ENCODE data around the gene KLHL17. TPM values are rescaled to one million over a fixed set of nuclear protein-coding genes. Genes with fewer than 3 reads are reported as not detected.
A peak's percentile ranks its signal among the peaks of the same experiment; 100 is the strongest.

KLHL17 gene
- total and polyA plus RNA-seq, 11 donors, result 1.6 to 6.8 (median 4.7) TPM

GRCh38 chr1:958823-959730 is 1.3 kb upstream of the KLHL17 start, which contains the start of gene NOC2L:
Gene NOC2L (minus strand): TSS chr1:959256. CDS start chr1:959240, 16 bp downstream.
- Histone ChIP-seq H3K9me3 (no peaks in the 10 kb centered on the region), H3K4me1 (peaks cover 0 to 34% (median 22%) of the 10 kb centered on the region in 12 donors), H3K36me3 (peaks cover 0 to 41% (median 29%) of the 10 kb centered on the region in 9 donors), H3K4me3 (peak within 1 kb of the TSS; percentile 83 to 100 (median 95)), H3K27ac (peak within 1 kb of the TSS in 9 of 12 donors; percentile 41 to 80 (median 65)), H3K27me3 (no peaks in the 10 kb centered on the region)
- intact Hi-C loops (cut with DNase I), result loop anchor here in 2 of 10 donors (5.0 to 10.0 kb wide), 2 partner anchors 52 to 54 kb away; no protein-coding TSS in a partner anchor
- TF ChIP-seq POLR2A (IDR thresholded peaks at IDR 0.05) (peak in 1 of 2 donors; percentile 54), CTCF (IDR thresholded peaks at IDR 0.05) (no peak)
- 7 to 11% (median 8%) methylated on average over 47 to 101 of the region's 101 CpGs for WGBS, 4 donors
- peak; percentile 93 to 97 (median 94) for DNase-seq
- ATAC-seq, result peak; percentile 76 to 95 (median 94)

GRCh38 chr1:959731-960362 is 537 bp upstream of the KLHL17 start:
- DNase-seq (no peak), ATAC-seq (peak in 2 of 4 donors; percentile 1 to 17)
- no peaks in the 10 kb centered on the region for H3K27me3 ChIP-seq
- H3K4me3 ChIP-seq, result peak overlapping the region; percentile 57 to 100 (median 92)
- no peaks in the 10 kb centered on the region for H3K9me3 ChIP-seq
- intact Hi-C loops (cut with DNase I), result loop anchor here in 3 of 10 donors (5.0 to 10.0 kb wide), 2 partner anchors 53 to 55 kb away; no protein-coding TSS in a partner anchor
- H3K36me3 ChIP-seq, result peaks cover 0 to 34% (median 21%) of the 10 kb centered on the region in 9 donors
- 19 to 32% (median 27%) methylated on average over 34 to 57 of the region's 57 CpGs for WGBS, 4 donors
- TF ChIP-seq CTCF (IDR thresholded peaks at IDR 0.05) (no peak), POLR2A (IDR thresholded peaks at IDR 0.05) (no peak)
- H3K4me1 ChIP-seq, result peaks cover 0 to 34% (median 22%) of the 10 kb centered on the region in 12 donors
- H3K27ac ChIP-seq, result peak overlapping the region in 2 of 12 donors; percentile 2 to 49

GRCh38 chr1:961132-961669 is 817 bp downstream of the KLHL17 start:
- intact Hi-C loops (cut with DNase I), result loop anchor here in 1 of 10 donors (10.0 kb wide), 1 partner anchor 56 kb away; no protein-coding TSS in a partner anchor
- H3K4me1 ChIP-seq, result peaks cover under 1 to 38% (median 24%) of the 10 kb centered on the region in 12 donors

More at GRCh38 chr1:961132-961669, 817 bp downstream of the KLHL17 start:
- 35 to 53% (median 36%) methylated on average over 24 to 56 of the region's 56 CpGs for WGBS, 4 donors
- Histone ChIP-seq H3K9me3 (no peaks in the 10 kb centered on the region), H3K27ac (peak overlapping the region in 3 of 12 donors; percentile 32 to 66 (median 49)), H3K4me3 (peak overlapping the region; percentile 57 to 100 (median 84)), H3K36me3 (peaks cover 0 to 20% (median 8%) of the 10 kb centered on the region in 9 donors), H3K27me3 (peaks cover 0 to 3% (median 0%) of the 10 kb centered on the region in 9 donors)
- ATAC-seq (no peak), DNase-seq (no peak)
- TF ChIP-seq CTCF (IDR thresholded peaks at IDR 0.05) (no peak), POLR2A (IDR thresholded peaks at IDR 0.05) (no peak)

Measured in heart left ventricle (tissue), 16 donors.